NB4 (cell line): ENCODE results near the gene GPC3.

Experiments
- MAX ChIP-seq: IDR thresholded peaks from 2 replicates; pipeline ENCODE4 v1.6.1; 2011; ENCODE audit warnings: low read depth, low read length
- TF ChIP-seq, protein P1 (sequence below): IDR thresholded peaks from one replicate; pipeline ENCODE4 v1.5.1; 2012; ENCODE audit warnings: low read depth, low read length

- TF ChIP-seq MAX, result no peak
- TF ChIP-seq, protein P1, sequence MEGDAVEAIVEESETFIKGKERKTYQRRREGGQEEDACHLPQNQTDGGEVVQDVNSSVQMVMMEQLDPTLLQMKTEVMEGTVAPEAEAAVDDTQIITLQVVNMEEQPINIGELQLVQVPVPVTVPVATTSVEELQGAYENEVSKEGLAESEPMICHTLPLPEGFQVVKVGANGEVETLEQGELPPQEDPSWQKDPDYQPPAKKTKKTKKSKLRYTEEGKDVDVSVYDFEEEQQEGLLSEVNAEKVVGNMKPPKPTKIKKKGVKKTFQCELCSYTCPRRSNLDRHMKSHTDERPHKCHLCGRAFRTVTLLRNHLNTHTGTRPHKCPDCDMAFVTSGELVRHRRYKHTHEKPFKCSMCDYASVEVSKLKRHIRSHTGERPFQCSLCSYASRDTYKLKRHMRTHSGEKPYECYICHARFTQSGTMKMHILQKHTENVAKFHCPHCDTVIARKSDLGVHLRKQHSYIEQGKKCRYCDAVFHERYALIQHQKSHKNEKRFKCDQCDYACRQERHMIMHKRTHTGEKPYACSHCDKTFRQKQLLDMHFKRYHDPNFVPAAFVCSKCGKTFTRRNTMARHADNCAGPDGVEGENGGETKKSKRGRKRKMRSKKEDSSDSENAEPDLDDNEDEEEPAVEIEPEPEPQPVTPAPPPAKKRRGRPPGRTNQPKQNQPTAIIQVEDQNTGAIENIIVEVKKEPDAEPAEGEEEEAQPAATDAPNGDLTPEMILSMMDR, result no peak
Observed at GRCh38 chrX:133569217-133569616, 416.2 kb downstream of the GPC3 start.
